ENCODE results near the gene BCAR3.

The BCAR3 gene

DNA sequence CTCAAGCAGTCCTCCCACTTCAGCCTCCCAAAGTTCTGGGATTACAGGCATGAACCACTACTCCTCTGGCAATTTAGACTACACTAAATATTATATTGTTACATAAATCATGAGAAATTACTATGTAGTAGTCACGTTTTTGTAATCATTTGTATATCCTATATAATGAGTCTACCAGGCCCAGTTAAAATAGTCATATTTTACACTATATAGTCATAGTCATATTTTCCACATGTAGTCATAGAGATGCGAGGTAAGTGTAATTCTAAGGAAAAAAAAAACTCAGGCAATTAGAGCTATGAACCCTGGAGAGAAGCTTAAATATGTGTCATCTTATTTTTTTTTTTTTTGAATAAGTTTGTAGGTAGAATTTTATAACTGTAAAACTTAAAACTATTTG is 143.7 kb downstream of the BCAR3 start:
- DNase-seq (ENCODE audit: low spot score): no peak

DNA sequence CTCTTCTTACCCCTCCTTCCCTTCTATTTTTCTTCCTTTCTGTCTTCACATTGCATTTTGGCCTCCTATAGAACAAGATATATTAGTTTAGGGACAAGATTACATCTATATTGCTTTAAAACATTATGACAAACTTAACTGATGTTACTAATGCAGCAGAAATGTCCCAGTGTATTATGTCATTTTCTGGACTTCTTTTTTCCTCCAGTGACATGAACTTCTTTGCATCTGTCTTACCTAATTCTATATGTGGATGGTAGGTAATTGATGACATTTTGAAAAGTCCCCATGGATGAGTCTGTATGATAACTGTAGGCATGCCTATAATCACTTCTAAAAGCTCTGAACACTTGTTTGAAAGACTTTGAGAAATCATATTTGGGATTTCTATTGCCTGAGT is 144.2 kb downstream of the BCAR3 start:
- no peak for DNase-seq (ENCODE audit: low spot score)

DNA sequence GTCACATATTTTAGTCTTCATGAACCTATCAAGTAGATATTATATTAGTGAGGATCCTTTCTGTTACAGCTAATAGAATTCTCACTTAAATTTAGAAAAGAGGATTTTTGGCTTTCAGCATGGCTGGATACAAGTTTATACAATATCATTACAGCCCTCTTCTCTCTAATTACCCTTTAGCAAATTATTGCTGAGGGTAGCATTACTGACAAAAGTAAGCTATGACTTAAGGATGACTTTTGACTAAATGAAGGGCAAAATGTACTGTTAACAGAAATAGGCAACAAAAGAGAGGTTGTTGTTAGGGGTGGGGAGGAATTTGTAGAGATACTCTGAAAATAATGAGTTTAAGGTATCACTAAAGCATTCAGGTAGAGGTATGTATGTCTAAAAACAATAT is 148.0 kb downstream of the BCAR3 start:
- no peak for DNase-seq (ENCODE audit: low spot score)

DNA sequence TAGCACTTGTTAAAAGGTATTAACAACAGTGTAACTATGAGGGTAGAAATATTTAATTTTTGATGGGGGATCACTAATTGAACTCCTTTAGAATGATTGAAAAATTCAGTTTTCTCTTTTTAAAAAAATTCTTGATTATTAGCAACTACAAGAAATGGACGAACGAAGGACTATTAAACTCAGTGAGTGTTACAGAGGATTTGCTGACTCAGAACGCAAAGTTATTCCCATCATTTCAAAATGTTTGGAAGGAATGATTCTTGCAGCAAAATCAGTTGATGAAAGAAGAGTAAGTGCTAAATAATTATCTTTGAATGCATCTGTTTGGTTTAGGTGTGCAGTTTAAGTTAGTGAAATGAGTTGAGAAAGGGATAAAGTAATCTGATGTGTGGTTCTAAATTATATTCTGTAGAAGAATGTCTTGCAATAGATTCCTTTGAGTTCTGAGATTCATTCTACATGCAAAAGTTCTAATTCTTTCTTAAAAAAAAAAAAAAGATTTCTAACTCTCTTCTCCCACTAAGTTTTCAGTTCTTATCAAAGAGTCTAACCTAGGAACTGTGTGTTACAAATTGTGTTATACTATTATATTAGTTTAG is 148.8 kb downstream of the BCAR3 start:
- no peak for DNase-seq (ENCODE audit: low spot score)

- no peak for DNase-seq (ENCODE audit: low spot score)
Measured at GRCh38 chr1:93531193-93531592, 150.4 kb downstream of the BCAR3 start.

GRCh38 chr1:93528412-93528811 is 153.2 kb downstream of the BCAR3 start:
- DNase-seq (ENCODE audit: low spot score): no peak

- no peak for DNase-seq (ENCODE audit: low spot score)
Measured at GRCh38 chr1:93526431-93526830, 155.2 kb downstream of the BCAR3 start.

- DNase-seq (ENCODE audit: low spot score): no peak
Measured at GRCh38 chr1:93525431-93525830, 156.2 kb downstream of the BCAR3 start.

- no peak for DNase-seq (ENCODE audit: low spot score)
Measured at GRCh38 chr1:93522721-93523120, 158.9 kb downstream of the BCAR3 start.

DNA sequence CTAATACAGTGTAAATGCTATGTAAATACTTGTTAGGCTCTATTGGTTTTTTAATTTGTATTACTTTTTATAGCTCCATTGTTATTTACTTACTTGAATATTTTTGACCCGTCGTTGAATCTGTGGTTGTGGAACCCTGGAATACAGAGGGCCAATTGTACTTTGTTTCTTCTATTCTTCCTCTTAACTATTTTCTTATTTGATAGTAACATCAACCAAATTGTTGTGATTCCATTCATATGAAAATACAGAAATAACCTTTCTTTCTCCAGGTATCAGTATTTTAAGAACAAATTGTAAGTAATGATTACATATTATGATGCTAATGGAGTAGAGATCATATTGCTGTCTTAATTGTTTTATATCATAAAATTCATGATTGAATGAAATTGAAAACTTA is 160.0 kb downstream of the BCAR3 start:
- DNase-seq (ENCODE audit: low spot score): no peak

- DNase-seq (ENCODE audit: low spot score): no peak
Measured at GRCh38 chr1:93519199-93519829, 162.3 kb downstream of the BCAR3 start.

GRCh38 chr1:93518516-93518915 is 163.1 kb downstream of the BCAR3 start:
- no peak for DNase-seq (ENCODE audit: low spot score)

GRCh38 chr1:93516164-93516563 is 165.5 kb downstream of the BCAR3 start:
- DNase-seq (ENCODE audit: low spot score): no peak

Data from CD4-positive, alpha-beta T cell treated with Interleukin-2 at 100 ng/mL for 4 hours (primary cell).